Epithelial cell of proximal tubule (primary cell): ENCODE measurements around the gene RBM15B. TPM values are rescaled to one million over a fixed set of nuclear protein-coding genes. Genes with fewer than 3 reads are reported as not detected.

Source experiments
- DNase-seq: peaks from one replicate; pipeline ENCODE4 v3.0.0-alpha.2; 2011; ENCODE audit warnings: low read depth
- H3K4me3 ChIP-seq: 2 replicates; pipeline ENCODE4 v1.5.1; 2011; ENCODE audit warnings: low read depth, mild to moderate bottlenecking, low read length
- CTCF ChIP-seq: conservative IDR thresholded peaks from 2 replicates; pipeline ENCODE4 v1.5.1; 2012; ENCODE audit warnings: low read depth, mild to moderate bottlenecking, low read length
- total RNA-seq: library from RNA; depleted of rRNA; stranded (reverse); fragments of >200 nt; gene quantifications from 2 replicates; pipeline ENCODE4 v1.2.3, GENCODE V29; 2015

Gene RBM15B
- total RNA-seq: 25.6 and 39.1 TPM in 2 replicates

- peak; percentile 41 for DNase-seq
- peak; percentile 70 for TF ChIP-seq CTCF
- peak within 1 kb of the TSS; percentile 72 for H3K4me3 ChIP-seq
Observed at GRCh38 chr3:51391075-51391565, at the start of gene RBM15B. TSS of gene RBM15B (plus strand) at chr3:51391285. CDS start at chr3:51391400, 115 bp downstream.

- TF ChIP-seq CTCF: no peak
- peak; percentile 12 for DNase-seq
- H3K4me3 ChIP-seq: no peak overlapping the region
Observed at GRCh38 chr3:51343918-51344687, 47.0 kb upstream of the RBM15B start.

GRCh38 chr3:51350751-51351150 is 40.3 kb upstream of the RBM15B start:
- H3K4me3 ChIP-seq: no peak overlapping the region

GRCh38 chr3:51353131-51353530 is 38.0 kb upstream of the RBM15B start:
- TF ChIP-seq CTCF: no peak
- DNase-seq: no peak
- no peak overlapping the region for H3K4me3 ChIP-seq

More at GRCh38 chr3:51350751-51351150, 40.3 kb upstream of the RBM15B start:
- no peak for TF ChIP-seq CTCF
- no peak for DNase-seq

GRCh38 chr3:51353691-51354090 is 37.4 kb upstream of the RBM15B start:
- no peak for TF ChIP-seq CTCF
- H3K4me3 ChIP-seq: no peak overlapping the region

GRCh38 chr3:51354172-51354571 is 36.9 kb upstream of the RBM15B start:
- no peak for DNase-seq
- no peak overlapping the region for H3K4me3 ChIP-seq
- TF ChIP-seq CTCF: no peak

More at GRCh38 chr3:51353691-51354090, 37.4 kb upstream of the RBM15B start:
- no peak for DNase-seq
